GM23338 (cell line): ENCODE results near the gene CYP46A1. TPM values are rescaled to one million over a fixed set of nuclear protein-coding genes. Genes with fewer than 3 reads are reported as not detected.

Source experiments
- ATAC-seq: fragments of 200-7000 bp; cut with Tn5 transposase; 3 replicates; pipeline ENCODE4 v1.9.1; 2020
- DNase-seq: peaks from one replicate; pipeline ENCODE4 v3.0.0-alpha.2; 2015; ENCODE audit warnings: low spot score
- H2AFZ ChIP-seq: fragments of 200-600 bp; sonication (generic); 2 replicates; pipeline ENCODE4 v1.8.0; 2016; ENCODE audit warnings: antibody characterized with exemption, mild to moderate bottlenecking, moderate library complexity
- H3F3A ChIP-seq: fragments of 200-600 bp; sonication (generic); replicated peaks from 2 replicates; pipeline ENCODE4 v1.8.0; 2017; ENCODE audit warnings: antibody characterized with exemption, mixed run types, low read depth
- H3K27ac ChIP-seq: fragments of 200-600 bp; sonication (generic); 2 replicates; pipeline ENCODE4 v1.6.1; 2016; ENCODE audit warnings: low read depth
- H3K27me3 ChIP-seq: fragments of 200-600 bp; sonication (generic); 2 replicates; pipeline ENCODE4 v1.8.0; 2016; ENCODE audit warnings: mild to moderate bottlenecking, mixed run types, moderate library complexity; ENCODE audit not compliant: insufficient read depth
- H3K36me3 ChIP-seq: fragments of 200-600 bp; sonication (generic); 2 replicates; pipeline ENCODE4 v1.8.0; 2016; ENCODE audit warnings: mild to moderate bottlenecking; ENCODE audit not compliant: insufficient read depth
- H3K4me1 ChIP-seq: fragments of 200-600 bp; sonication (generic); 2 replicates; pipeline ENCODE4 v1.8.0; 2016; ENCODE audit warnings: mild to moderate bottlenecking, moderate library complexity; ENCODE audit not compliant: insufficient read depth
- H3K4me2 ChIP-seq: fragments of 200-600 bp; sonication (generic); 2 replicates; pipeline ENCODE4 v1.7.1; 2017; ENCODE audit warnings: mixed run types
- H3K4me3 ChIP-seq: fragments of 200-600 bp; sonication (generic); 2 replicates; pipeline ENCODE4 v1.6.1; 2016; ENCODE audit warnings: mixed run types
- H3K79me2 ChIP-seq: fragments of 200-600 bp; sonication (generic); replicated peaks from 2 replicates; pipeline ENCODE4 v1.8.0; 2017; ENCODE audit warnings: mild to moderate bottlenecking; ENCODE audit not compliant: insufficient read depth
- H3K9me2 ChIP-seq: fragments of 200-600 bp; sonication (generic); 2 replicates; pipeline ENCODE4 v1.8.0; 2017; ENCODE audit not compliant: insufficient read depth
- H4K20me1 ChIP-seq: fragments of 200-600 bp; sonication (generic); replicated peaks from 2 replicates; pipeline ENCODE4 v1.8.0; 2017; ENCODE audit warnings: mild to moderate bottlenecking; ENCODE audit not compliant: insufficient read depth
- H3K27ac Mint-ChIP-seq: 2 replicates; pipeline ENCODE4 v1.8.0; 2020; ENCODE audit warnings: inconsistent platforms, mild to moderate bottlenecking, moderate library complexity, mixed read lengths
- H3K27me3 Mint-ChIP-seq: 3 replicates; pipeline ENCODE4 v1.8.0; 2022; ENCODE audit warnings: low read depth, mild to moderate bottlenecking, moderate library complexity, mixed read lengths, inconsistent platforms; ENCODE audit not compliant: insufficient read depth, poor library complexity
- H3K36me3 Mint-ChIP-seq: 3 replicates; pipeline ENCODE4 v1.8.0; 2021; ENCODE audit warnings: low read depth, mild to moderate bottlenecking, inconsistent platforms, moderate library complexity, mixed read lengths
- H3K4me1 Mint-ChIP-seq: 3 replicates; pipeline ENCODE4 v1.8.0; 2020; ENCODE audit warnings: mild to moderate bottlenecking, inconsistent platforms, mixed read lengths
- H3K4me3 Mint-ChIP-seq: 3 replicates; pipeline ENCODE4 v1.8.0; 2021; ENCODE audit warnings: moderate library complexity, mild to moderate bottlenecking, inconsistent platforms, mixed read lengths
- H3K9me3 Mint-ChIP-seq: 3 replicates; pipeline ENCODE4 v1.8.0; 2020; ENCODE audit warnings: moderate library complexity, mild to moderate bottlenecking, inconsistent platforms, mixed read lengths
- POLR2AphosphoS5 ChIP-seq: IDR thresholded peaks from 2 replicates; pipeline ENCODE4 v1.6.1; 2016; ENCODE audit warnings: antibody characterized with exemption, low read depth
- polyA plus RNA-seq: library from polyadenylated mRNA; unstranded; fragments of >200 nt; fragmentation: Nextera tagmentation; extraction: Ambion mirVana; gene quantifications from 2 replicates; pipeline ENCODE4 v1.2.1, GENCODE V29; 2016
- total RNA-seq: library from RNA; depleted of rRNA; stranded (reverse); fragments of >200 nt; shearing (Covaris generic); gene quantifications from 2 replicates; pipeline ENCODE4 v1.2.3, GENCODE V29; 2014
- TF ChIP-seq, protein P1 (sequence below): fragments of 250-450 bp; sonication (Bioruptor Pico); IDR thresholded peaks from 2 replicates; pipeline ENCODE4 v1.5.0; 2020; ENCODE audit warnings: mild to moderate bottlenecking, moderate library complexity
- TF ChIP-seq, protein P2 (sequence below), 2 experiments: fragments of 200-600 bp in 1 of 2; sonication (generic) in 1 of 2; conservative IDR thresholded peaks; 2 replicates each; pipeline versions ENCODE4 v1.5.1 to v1.6.1; 2016 to 2017; ENCODE audit warnings: antibody characterized with exemption in 2 of 2, low read depth in 2 of 2, mild to moderate bottlenecking in 2 of 2, moderate library complexity in 1 of 2

CYP46A1 gene
- total and polyA plus RNA-seq, 2 experiments from 2014 or later, result 0.59 to 0.66 TPM

DNA sequence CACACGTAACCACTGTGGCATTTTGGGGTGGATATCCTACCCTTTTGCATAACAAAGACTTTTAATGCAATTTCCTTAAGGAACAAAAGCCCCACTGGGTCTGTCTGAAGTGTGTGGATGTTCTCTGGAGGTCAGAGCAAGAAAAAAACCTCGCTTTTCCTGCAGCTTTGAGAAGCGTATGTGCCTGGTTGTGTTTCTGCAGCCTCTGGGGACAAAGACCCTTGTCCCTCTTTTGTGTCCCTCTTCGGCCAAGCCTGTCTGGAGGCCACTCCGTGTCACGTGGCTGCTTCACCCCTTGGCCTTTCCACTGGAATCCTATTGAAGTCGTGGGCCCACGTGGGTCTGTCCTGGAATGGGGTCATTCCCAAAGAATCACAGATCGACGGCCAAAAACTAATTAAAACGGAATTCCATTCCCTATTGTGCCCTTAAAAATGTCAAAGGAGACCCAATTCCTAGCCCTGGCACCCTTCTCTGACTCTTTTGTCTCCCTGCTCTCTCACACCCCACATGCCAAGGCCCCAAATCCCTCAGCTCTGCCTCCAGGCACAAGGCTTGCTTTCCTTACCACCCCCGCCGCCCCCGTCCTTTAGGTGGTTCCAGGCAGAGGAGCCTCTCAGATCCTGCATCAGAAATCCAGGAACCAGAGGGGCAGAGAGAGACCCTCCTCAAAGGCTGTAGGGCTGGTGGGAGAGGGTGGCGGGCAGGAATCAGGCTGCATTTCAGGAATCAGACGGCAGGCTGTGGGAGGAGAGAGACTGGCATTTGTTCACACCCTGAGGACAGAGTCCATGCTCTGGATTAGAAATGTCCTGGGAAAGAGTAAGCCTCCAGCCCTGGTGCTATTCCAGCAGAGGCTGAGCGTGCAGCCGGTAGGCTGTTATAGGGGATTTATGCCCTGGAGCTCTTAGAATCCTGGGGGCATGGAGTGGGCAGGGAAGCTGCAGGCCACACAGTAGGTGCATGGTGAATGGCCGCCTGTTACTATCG, 12.6 kb upstream of the CYP46A1 start (continued):
- TF ChIP-seq, protein P1, sequence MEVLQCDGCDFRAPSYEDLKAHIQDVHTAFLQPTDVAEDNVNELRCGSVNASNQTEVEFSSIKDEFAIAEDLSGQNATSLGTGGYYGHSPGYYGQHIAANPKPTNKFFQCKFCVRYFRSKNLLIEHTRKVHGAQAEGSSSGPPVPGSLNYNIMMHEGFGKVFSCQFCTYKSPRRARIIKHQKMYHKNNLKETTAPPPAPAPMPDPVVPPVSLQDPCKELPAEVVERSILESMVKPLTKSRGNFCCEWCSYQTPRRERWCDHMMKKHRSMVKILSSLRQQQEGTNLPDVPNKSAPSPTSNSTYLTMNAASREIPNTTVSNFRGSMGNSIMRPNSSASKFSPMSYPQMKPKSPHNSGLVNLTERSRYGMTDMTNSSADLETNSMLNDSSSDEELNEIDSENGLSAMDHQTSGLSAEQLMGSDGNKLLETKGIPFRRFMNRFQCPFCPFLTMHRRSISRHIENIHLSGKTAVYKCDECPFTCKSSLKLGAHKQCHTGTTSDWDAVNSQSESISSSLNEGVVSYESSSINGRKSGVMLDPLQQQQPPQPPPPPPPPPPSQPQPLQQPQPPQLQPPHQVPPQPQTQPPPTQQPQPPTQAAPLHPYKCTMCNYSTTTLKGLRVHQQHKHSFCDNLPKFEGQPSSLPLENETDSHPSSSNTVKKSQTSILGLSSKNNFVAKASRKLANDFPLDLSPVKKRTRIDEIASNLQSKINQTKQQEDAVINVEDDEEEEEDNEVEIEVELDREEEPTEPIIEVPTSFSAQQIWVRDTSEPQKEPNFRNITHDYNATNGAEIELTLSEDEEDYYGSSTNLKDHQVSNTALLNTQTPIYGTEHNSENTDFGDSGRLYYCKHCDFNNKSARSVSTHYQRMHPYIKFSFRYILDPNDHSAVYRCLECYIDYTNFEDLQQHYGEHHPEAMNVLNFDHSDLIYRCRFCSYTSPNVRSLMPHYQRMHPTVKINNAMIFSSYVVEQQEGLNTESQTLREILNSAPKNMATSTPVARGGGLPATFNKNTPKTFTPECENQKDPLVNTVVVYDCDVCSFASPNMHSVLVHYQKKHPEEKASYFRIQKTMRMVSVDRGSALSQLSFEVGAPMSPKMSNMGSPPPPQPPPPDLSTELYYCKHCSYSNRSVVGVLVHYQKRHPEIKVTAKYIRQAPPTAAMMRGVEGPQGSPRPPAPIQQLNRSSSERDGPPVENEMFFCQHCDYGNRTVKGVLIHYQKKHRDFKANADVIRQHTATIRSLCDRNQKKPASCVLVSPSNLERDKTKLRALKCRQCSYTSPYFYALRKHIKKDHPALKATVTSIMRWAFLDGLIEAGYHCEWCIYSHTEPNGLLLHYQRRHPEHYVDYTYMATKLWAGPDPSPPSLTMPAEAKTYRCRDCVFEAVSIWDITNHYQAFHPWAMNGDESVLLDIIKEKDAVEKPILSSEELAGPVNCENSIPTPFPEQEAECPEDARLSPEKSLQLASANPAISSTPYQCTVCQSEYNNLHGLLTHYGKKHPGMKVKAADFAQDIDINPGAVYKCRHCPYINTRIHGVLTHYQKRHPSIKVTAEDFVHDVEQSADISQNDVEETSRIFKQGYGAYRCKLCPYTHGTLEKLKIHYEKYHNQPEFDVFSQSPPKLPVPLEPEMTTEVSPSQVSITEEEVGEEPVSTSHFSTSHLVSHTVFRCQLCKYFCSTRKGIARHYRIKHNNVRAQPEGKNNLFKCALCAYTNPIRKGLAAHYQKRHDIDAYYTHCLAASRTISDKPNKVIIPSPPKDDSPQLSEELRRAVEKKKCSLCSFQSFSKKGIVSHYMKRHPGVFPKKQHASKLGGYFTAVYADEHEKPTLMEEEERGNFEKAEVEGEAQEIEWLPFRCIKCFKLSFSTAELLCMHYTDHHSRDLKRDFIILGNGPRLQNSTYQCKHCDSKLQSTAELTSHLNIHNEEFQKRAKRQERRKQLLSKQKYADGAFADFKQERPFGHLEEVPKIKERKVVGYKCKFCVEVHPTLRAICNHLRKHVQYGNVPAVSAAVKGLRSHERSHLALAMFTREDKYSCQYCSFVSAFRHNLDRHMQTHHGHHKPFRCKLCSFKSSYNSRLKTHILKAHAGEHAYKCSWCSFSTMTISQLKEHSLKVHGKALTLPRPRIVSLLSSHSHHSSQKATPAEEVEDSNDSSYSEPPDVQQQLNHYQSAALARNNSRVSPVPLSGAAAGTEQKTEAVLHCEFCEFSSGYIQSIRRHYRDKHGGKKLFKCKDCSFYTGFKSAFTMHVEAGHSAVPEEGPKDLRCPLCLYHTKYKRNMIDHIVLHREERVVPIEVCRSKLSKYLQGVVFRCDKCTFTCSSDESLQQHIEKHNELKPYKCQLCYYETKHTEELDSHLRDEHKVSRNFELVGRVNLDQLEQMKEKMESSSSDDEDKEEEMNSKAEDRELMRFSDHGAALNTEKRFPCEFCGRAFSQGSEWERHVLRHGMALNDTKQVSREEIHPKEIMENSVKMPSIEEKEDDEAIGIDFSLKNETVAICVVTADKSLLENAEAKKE, result no peak
- TF ChIP-seq POLR2AphosphoS5, result no peak

DNA sequence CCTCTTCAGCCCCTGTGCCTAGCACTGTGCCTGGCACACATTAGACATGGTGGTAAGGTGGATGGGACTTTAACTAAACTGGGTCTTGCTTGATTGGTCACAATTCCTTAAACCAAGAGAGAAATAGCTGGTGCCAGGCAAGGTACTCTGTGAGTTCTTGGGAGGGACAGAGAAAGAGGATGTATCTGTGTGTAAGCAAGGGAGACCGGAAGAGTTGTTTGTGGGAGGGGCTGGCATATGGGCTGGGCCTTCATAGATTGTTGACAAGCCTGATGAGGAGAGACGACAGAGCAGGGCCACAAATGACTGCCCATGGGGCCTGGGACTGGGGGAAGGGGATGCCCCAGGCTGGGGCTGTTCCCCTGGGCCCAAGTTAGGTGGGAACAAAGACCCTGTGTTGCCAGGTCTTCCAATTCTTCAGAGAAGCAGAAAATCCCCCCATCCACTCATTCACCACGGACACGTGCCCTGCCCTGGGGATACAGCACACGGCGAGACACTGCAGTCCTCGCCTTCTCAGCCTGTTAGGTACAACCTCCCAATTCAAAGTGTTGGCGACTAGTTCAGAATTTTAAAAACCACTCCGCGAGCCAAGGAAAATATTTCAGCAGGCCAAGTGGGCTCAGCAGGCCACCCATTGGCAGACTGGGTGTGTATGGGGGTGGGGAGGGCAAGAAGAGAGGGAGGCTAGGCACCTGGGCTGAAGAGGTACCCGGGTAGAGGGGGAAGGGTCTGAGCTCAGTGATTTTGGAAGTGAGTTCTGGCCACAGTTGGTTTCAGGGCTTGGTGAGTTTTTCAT, 11.4 kb upstream of the CYP46A1 start:
- peak; percentile 44 for DNase-seq
- no peak overlapping the region for H3K4me3 ChIP-seq
- no peaks in the 10 kb centered on the region for H3K79me2 ChIP-seq
- ATAC-seq, result peak; percentile 18
- H3F3A ChIP-seq, result no peaks in the 10 kb centered on the region; the same call in 1 of the 2 replicates
- TF ChIP-seq, protein P2, sequence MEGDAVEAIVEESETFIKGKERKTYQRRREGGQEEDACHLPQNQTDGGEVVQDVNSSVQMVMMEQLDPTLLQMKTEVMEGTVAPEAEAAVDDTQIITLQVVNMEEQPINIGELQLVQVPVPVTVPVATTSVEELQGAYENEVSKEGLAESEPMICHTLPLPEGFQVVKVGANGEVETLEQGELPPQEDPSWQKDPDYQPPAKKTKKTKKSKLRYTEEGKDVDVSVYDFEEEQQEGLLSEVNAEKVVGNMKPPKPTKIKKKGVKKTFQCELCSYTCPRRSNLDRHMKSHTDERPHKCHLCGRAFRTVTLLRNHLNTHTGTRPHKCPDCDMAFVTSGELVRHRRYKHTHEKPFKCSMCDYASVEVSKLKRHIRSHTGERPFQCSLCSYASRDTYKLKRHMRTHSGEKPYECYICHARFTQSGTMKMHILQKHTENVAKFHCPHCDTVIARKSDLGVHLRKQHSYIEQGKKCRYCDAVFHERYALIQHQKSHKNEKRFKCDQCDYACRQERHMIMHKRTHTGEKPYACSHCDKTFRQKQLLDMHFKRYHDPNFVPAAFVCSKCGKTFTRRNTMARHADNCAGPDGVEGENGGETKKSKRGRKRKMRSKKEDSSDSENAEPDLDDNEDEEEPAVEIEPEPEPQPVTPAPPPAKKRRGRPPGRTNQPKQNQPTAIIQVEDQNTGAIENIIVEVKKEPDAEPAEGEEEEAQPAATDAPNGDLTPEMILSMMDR (conservative IDR thresholded peaks at IDR 0.05; ENCODE audit: low read depth in 2 of 2), result no peak
- peaks cover 6% of the 10 kb centered on the region; the same call in 1 of the 3 replicates for H3K36me3 Mint-ChIP-seq
- H3K27ac Mint-ChIP-seq, result no peak overlapping the region
- H3K4me1 ChIP-seq, result peaks cover 31% of the 10 kb centered on the region
- H3K9me2 ChIP-seq, result no peaks in the 10 kb centered on the region
- peaks cover 14% of the 10 kb centered on the region for H3K27me3 Mint-ChIP-seq
- H2AFZ ChIP-seq, result no peak overlapping the region
- no peaks in the 10 kb centered on the region for H4K20me1 ChIP-seq
- peaks cover 9% of the 10 kb centered on the region; the same call in 2 of the 3 replicates for H3K9me3 Mint-ChIP-seq
- H3K4me1 Mint-ChIP-seq, result peaks cover 43% of the 10 kb centered on the region
- H3K4me2 ChIP-seq, result 0 out of 2 replicates have a peak overlapping the region, but pooled peaks have one; percentile 32
- H3K27ac ChIP-seq, result no peak overlapping the region
- no peaks in the 10 kb centered on the region for H3K36me3 ChIP-seq
- H3K27me3 ChIP-seq, result no peaks in the 10 kb centered on the region
- H3K4me3 Mint-ChIP-seq, result no peak overlapping the region; the same call in 2 of the 3 replicates
